Measurements from ENCODE around the gene DSCAML1.

GRCh38 chr11:117816846-117817367, 19.9 kb upstream of the DSCAML1 start:
- TF ChIP-seq REST (IDR thresholded peaks at IDR 0.05; ENCODE audit: insufficient read depth in 1 of 2, low read depth in 2 of 2, low read length in 2 of 2) (no peak), POLR2AphosphoS5 (IDR thresholded peaks at IDR 0.05; ENCODE audit: low read depth, low read length) (no peak), TAF1 (IDR thresholded peaks at IDR 0.05; ENCODE audit: borderline replicate concordance, insufficient read depth, low read length) (no peak)
